ENCODE data around the gene SAPCD2. TPM values are rescaled to one million over a fixed set of nuclear protein-coding genes. Genes with fewer than 3 reads are reported as not detected.

SAPCD2 gene
- total and polyA plus RNA-seq, 2 of the 8 experiments (the other 6 are each of a cell fraction or from before 2014, with no cell fraction given) = 12.7 to 32.1 TPM

- Histone ChIP-seq H2BK5ac (ENCODE audit: low read depth, low read length) (no peak overlapping the region; the same call in 1 of the 2 replicates), H3K27me3 (replicated peaks in 1 of 4; ENCODE audit: control insufficient read depth in 3 of 4, extremely low read depth in 1 of 4, insufficient read depth in 3 of 4, low read length in 3 of 4) (peaks cover 0 to 15% (median 7%) of the 10 kb centered on the region in 4 experiments; a peak in 5 of 7 replicates), H3K56ac (replicated peaks; ENCODE audit: insufficient read length, low read depth, low read length) (no peak overlapping the region), H3K9me3 (ENCODE audit: insufficient read depth in 2 of 2, low read depth in 1 of 2, low read length in 1 of 2) (no peaks in the 10 kb centered on the region), H2BK15ac (ENCODE audit: low read length) (no peak overlapping the region), H3K4me2 (ENCODE audit: insufficient read depth in 1 of 2, low read depth in 2 of 2, low read length in 2 of 2) (no peak overlapping the region), H3K36me3 (ENCODE audit: control insufficient read depth in 2 of 4, insufficient read depth in 4 of 4, low read length in 3 of 4) (no peaks in the 10 kb centered on the region), H3K23ac (ENCODE audit: insufficient read length) (no peak overlapping the region), H2BK20ac (ENCODE audit: low read length) (no peak overlapping the region), H3K23me2 (ENCODE audit: low read depth, low read length) (peaks cover 7% of the 10 kb centered on the region; the same call in 1 of the 2 replicates), H2AK5ac (ENCODE audit: low read depth, low read length) (no peak overlapping the region), H2AFZ (ENCODE audit: low read length) (no peak overlapping the region), H4K20me1 (replicated peaks in 1 of 2; ENCODE audit: control insufficient read depth in 1 of 2, insufficient read depth in 2 of 2, low read length in 2 of 2) (peaks cover 23 to 25% of the 10 kb centered on the region in 2 experiments), H3K18ac (ENCODE audit: extremely low read depth, low read length) (no peak overlapping the region), H3K79me2 (ENCODE audit: control insufficient read depth in 1 of 2, insufficient read depth in 2 of 2, low read length in 2 of 2) (no peaks in the 10 kb centered on the region), H2BK12ac (ENCODE audit: low read depth, low read length) (no peak overlapping the region), H4K8ac (ENCODE audit: extremely low read depth, insufficient read depth, low read length) (no peak overlapping the region), H3K9ac (replicated peaks in 1 of 4; ENCODE audit: extremely low read depth in 1 of 4, low read depth in 3 of 4, low read length in 3 of 4) (no peak overlapping the region), H3K79me1 (ENCODE audit: low read depth, low read length) (peaks cover 2% of the 10 kb centered on the region; the same call in 1 of the 2 replicates), H3K4me3 (ENCODE audit: extremely low read depth in 1 of 4, insufficient read depth in 2 of 4, low read depth in 3 of 4, low read length in 4 of 4) (no peak overlapping the region), H3K4ac (replicated peaks; ENCODE audit: insufficient read length, low read depth, low read length) (no peak overlapping the region), H4K91ac (replicated peaks; ENCODE audit: insufficient read length, low read length) (no peak overlapping the region), H2BK120ac (replicated peaks; ENCODE audit: low read depth, low read length) (no peak overlapping the region), H3K14ac (ENCODE audit: insufficient read length) (no peak overlapping the region), H3K27ac (ENCODE audit: low read depth, low read length) (no peak overlapping the region), H4K5ac (ENCODE audit: insufficient read length, low read depth, low read length) (no peak overlapping the region), H3K4me1 (replicated peaks in 1 of 4; ENCODE audit: control insufficient read depth in 3 of 4, insufficient read depth in 4 of 4, low read length in 3 of 4) (peaks cover 0 to 18% (median 11%) of the 10 kb centered on the region in 4 experiments; a peak in 5 of 7 replicates)
- DNase-seq (ENCODE audit: low read depth in 1 of 2, low spot score in 2 of 2) = no peak
- no peak for FAIRE-seq
- WGBS, 2 experiments (ENCODE audit: extremely low coverage in 1 of 2, insufficient coverage in 1 of 2, insufficient read length in 1 of 2, insufficient replicate concordance in 2 of 2, low coverage in 1 of 2, low lambda C conversion rate in 2 of 2, missing lambda C conversion rate in 1 of 2) = 96% methylated on average over 23 of the region's 23 CpGs; no CpG with 5 or more reads in 1 of the 2 experiments
- CTCF ChIA-PET (ENCODE audit: partially characterized antibody) = interaction anchor here (0.6 to 13.5 kb wide), 18 partner anchors 8 to 324 kb away, joined by 3 to 291 read pairs (median 8); partner anchors contain the start of genes ABCA2, ENTPD2, FUT7 and MAN1B1
- POLR2A ChIA-PET (ENCODE audit: partially characterized antibody) = interaction anchor here (1.1 to 1.5 kb wide), 5 partner anchors 10 to 337 kb away, joined by 3 to 4 read pairs (median 4); no protein-coding TSS in a partner anchor
- TF ChIP-seq, protein P1, sequence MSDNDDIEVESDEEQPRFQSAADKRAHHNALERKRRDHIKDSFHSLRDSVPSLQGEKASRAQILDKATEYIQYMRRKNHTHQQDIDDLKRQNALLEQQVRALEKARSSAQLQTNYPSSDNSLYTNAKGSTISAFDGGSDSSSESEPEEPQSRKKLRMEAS (IDR thresholded peaks at IDR 0.05) = no peak
- TF ChIP-seq EP300 (IDR thresholded peaks at IDR 0.05; ENCODE audit: borderline replicate concordance in 1 of 2, low read depth in 2 of 2, low read length in 2 of 2) (no peak), SAP30 (IDR thresholded peaks at IDR 0.05; ENCODE audit: insufficient read depth, insufficient replicate concordance, low read length) (no peak), SRF (IDR thresholded peaks at IDR 0.05; ENCODE audit: low read depth, low read length) (no peak), CHD2 (IDR thresholded peaks at IDR 0.05; ENCODE audit: low read length) (no peak), BRCA1 (IDR thresholded peaks at IDR 0.05; ENCODE audit: low read depth, low read length) (no peak), CREB1 (IDR thresholded peaks at IDR 0.05) (no peak), RNF2 (IDR thresholded peaks at IDR 0.05; ENCODE audit: borderline replicate concordance, low read depth, low read length, missing control alignments, poor library complexity, severe bottlenecking) (no peak), TEAD4 (IDR thresholded peaks at IDR 0.05; ENCODE audit: low read depth, low read length) (no peak)
- TF ChIP-seq, protein P2, sequence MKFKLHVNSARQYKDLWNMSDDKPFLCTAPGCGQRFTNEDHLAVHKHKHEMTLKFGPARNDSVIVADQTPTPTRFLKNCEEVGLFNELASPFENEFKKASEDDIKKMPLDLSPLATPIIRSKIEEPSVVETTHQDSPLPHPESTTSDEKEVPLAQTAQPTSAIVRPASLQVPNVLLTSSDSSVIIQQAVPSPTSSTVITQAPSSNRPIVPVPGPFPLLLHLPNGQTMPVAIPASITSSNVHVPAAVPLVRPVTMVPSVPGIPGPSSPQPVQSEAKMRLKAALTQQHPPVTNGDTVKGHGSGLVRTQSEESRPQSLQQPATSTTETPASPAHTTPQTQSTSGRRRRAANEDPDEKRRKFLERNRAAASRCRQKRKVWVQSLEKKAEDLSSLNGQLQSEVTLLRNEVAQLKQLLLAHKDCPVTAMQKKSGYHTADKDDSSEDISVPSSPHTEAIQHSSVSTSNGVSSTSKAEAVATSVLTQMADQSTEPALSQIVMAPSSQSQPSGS (IDR thresholded peaks at IDR 0.05; ENCODE audit: low read length) = no peak
Measured at GRCh38 chr9:137065336-137065967, 4.9 kb downstream of the SAPCD2 start.
